Chondrocyte (in vitro differentiated cells): ENCODE measurements around the gene NEDD4L. TPM values are rescaled to one million over a fixed set of nuclear protein-coding genes. Genes with fewer than 3 reads are reported as not detected.
"Not testable (repeated sequence)": the region's sequence is repeated elsewhere in the genome, so short reads cannot be mapped to it uniquely, and the experiment has no call there.

ENCODE experiments used
- DNase-seq: peaks from one replicate; pipeline ENCODE4 v3.0.0; 2021; ENCODE audit warnings: mixed read lengths, low spot score
- H3K27ac Mint-ChIP-seq: one replicate; pipeline ENCODE4 v1.8.0; 2021; ENCODE audit warnings: mild to moderate bottlenecking, moderate library complexity, mixed read lengths; ENCODE audit not compliant: unreplicated experiment
- H3K27me3 Mint-ChIP-seq: 2 replicates; pipeline ENCODE4 v1.8.0; 2021; ENCODE audit warnings: low read depth, mixed read lengths
- H3K36me3 Mint-ChIP-seq: 2 replicates; pipeline ENCODE4 v1.8.0; 2021; ENCODE audit warnings: low read depth, mixed read lengths
- H3K4me1 Mint-ChIP-seq: 2 replicates; pipeline ENCODE4 v1.8.0; 2021; ENCODE audit warnings: low read depth, mild to moderate bottlenecking, mixed read lengths
- H3K4me3 Mint-ChIP-seq: one replicate; pipeline ENCODE4 v1.8.0; 2021; ENCODE audit warnings: mild to moderate bottlenecking, moderate library complexity, mixed read lengths; ENCODE audit not compliant: unreplicated experiment
- H3K9me3 Mint-ChIP-seq: 2 replicates; pipeline ENCODE4 v1.8.0; 2021; ENCODE audit warnings: low read depth, mixed read lengths
- long read RNA-seq: library from polyadenylated mRNA; stranded (forward); transcript quantifications from one replicate; pipeline ENCODE4 v2.0.0, GENCODE V29; 2021
- total RNA-seq: library from RNA; stranded (reverse); gene quantifications from 3 replicates; pipeline ENCODE4 v1.2.1, GENCODE V29; 2021
- TF ChIP-seq, protein P1 (sequence below): fragments of 200-600 bp; sonication (generic); IDR thresholded peaks from 2 replicates; pipeline ENCODE4 v1.5.0; 2021; ENCODE audit warnings: antibody characterized with exemption, mild to moderate bottlenecking, moderate library complexity

NEDD4L gene
- total RNA-seq, result 21.6 to 27.6 TPM (median 25.8 TPM) in 3 replicates
- long read RNA-seq, full-length matches to known transcripts, result 8 of 18 reads
- long read RNA-seq, partial matches to known transcripts, result 0 of 18 reads
- long read RNA-seq, other reads (novel, unspliced or antisense), result 10 of 18 reads

GRCh38 chr18:58043491-58044369, at the start of gene NEDD4L:
Gene NEDD4L, plus strand, starts transcription at chr18:58044226. Its CDS starts 435 bp downstream, at chr18:58044661.
- TF ChIP-seq, protein P1, sequence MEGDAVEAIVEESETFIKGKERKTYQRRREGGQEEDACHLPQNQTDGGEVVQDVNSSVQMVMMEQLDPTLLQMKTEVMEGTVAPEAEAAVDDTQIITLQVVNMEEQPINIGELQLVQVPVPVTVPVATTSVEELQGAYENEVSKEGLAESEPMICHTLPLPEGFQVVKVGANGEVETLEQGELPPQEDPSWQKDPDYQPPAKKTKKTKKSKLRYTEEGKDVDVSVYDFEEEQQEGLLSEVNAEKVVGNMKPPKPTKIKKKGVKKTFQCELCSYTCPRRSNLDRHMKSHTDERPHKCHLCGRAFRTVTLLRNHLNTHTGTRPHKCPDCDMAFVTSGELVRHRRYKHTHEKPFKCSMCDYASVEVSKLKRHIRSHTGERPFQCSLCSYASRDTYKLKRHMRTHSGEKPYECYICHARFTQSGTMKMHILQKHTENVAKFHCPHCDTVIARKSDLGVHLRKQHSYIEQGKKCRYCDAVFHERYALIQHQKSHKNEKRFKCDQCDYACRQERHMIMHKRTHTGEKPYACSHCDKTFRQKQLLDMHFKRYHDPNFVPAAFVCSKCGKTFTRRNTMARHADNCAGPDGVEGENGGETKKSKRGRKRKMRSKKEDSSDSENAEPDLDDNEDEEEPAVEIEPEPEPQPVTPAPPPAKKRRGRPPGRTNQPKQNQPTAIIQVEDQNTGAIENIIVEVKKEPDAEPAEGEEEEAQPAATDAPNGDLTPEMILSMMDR, result peak; percentile 96
- peak; percentile 95 for DNase-seq
- Mint-ChIP-seq H3K27me3 (no peaks in the 10 kb centered on the region), H3K9me3 (no peaks in the 10 kb centered on the region), H3K27ac (peak within 1 kb of the TSS; percentile 82), H3K36me3 (no peaks in the 10 kb centered on the region), H3K4me3 (peak within 1 kb of the TSS; percentile 94), H3K4me1 (peaks cover 28% of the 10 kb centered on the region)

DNA sequence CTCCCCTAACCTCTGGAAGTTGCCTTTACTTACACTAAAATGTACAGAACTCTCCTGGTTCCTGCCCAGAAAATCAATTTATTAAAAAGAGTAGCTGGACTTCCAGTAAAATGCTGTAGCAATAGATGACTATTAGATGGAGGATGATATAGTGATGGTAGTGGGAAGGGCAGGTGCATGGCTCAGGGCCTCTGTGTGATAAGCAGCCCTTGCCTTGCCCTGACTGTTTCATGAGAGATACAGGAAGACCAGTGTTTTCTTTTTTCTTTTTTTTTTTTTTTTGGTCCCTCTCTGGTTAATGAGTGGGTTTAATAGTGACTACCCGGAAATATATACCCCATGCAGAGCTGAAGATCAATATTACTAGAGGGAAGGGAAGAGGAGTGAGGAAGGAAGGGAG, 48.7 kb upstream of the NEDD4L start:
- no peak for DNase-seq
- H3K4me1 Mint-ChIP-seq, result peaks cover 13% of the 10 kb centered on the region
- H3K27me3 Mint-ChIP-seq, result no peaks in the 10 kb centered on the region
- no peak overlapping the region for H3K27ac Mint-ChIP-seq
- no peaks in the 10 kb centered on the region for H3K9me3 Mint-ChIP-seq
- H3K4me3 Mint-ChIP-seq, result no peak overlapping the region
- TF ChIP-seq, protein P1, result no peak
- H3K36me3 Mint-ChIP-seq, result no peaks in the 10 kb centered on the region

DNA sequence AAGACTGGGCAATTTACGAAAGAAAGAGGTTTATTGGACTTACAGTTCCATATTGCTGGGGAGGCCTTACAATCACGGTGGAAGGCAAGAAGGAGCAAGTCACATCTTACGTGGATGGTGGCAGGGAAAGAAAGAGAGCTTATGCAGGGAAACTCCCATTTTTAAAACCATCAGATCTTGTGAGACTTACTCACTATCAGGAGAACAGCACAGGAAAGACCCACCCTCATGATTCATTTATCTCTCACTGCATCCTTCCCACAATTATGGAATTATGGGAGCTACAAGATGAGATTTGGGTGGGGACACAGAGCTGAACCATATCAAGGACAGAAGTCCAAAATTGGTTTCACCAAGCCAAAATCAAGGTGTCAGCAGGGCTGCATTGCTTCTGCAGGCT, 47.1 kb upstream of the NEDD4L start:
- H3K27ac Mint-ChIP-seq, H3K9me3 Mint-ChIP-seq, H3K27me3 Mint-ChIP-seq, H3K36me3 Mint-ChIP-seq, DNase-seq, H3K4me3 Mint-ChIP-seq: not testable (repeated sequence)
- H3K4me1 Mint-ChIP-seq, result peaks cover 13% of the 10 kb centered on the region

DNA sequence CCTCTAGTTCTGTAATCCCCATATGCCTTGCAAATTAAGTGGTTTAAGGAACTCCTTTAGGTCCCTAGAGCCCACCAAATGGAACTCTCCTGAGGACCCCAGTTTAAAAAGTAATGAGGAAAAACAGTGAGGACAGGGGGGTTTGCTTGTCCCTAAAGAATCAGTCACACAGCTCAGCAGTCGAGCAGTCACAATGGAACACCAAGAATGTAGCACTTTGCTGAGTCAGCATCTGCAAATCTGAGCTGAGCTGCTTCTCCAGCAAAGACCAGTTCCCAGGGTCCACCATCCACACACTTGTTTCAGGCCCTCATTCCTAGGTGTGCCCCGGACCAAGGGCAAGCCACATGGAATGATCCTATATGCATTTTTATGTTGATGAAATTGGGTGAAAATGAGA, 46.2 kb upstream of the NEDD4L start:
- Mint-ChIP-seq H3K27ac (no peak overlapping the region), H3K4me3 (no peak overlapping the region), H3K36me3 (no peaks in the 10 kb centered on the region), H3K27me3 (no peaks in the 10 kb centered on the region), H3K4me1 (peaks cover 13% of the 10 kb centered on the region), H3K9me3 (no peaks in the 10 kb centered on the region)
- TF ChIP-seq, protein P1, result no peak
- no peak for DNase-seq

- no peaks in the 10 kb centered on the region for H3K36me3 Mint-ChIP-seq
- no peaks in the 10 kb centered on the region for H3K27me3 Mint-ChIP-seq
- no peak for DNase-seq
- no peak overlapping the region for H3K4me3 Mint-ChIP-seq
- TF ChIP-seq, protein P1, result no peak
- no peak overlapping the region for H3K27ac Mint-ChIP-seq
- H3K4me1 Mint-ChIP-seq, result peaks cover 15% of the 10 kb centered on the region
- H3K9me3 Mint-ChIP-seq, result no peaks in the 10 kb centered on the region
These were observed 45.6 kb upstream of the NEDD4L start for GRCh38 chr18:57998461-57998860.
